Measurements from ENCODE around the gene ANKRD40.
"Not testable (repeated sequence)": the region's sequence is repeated elsewhere in the genome, so short reads cannot be mapped to it uniquely, and the experiment has no call there.

ANKRD40 gene, protein sequence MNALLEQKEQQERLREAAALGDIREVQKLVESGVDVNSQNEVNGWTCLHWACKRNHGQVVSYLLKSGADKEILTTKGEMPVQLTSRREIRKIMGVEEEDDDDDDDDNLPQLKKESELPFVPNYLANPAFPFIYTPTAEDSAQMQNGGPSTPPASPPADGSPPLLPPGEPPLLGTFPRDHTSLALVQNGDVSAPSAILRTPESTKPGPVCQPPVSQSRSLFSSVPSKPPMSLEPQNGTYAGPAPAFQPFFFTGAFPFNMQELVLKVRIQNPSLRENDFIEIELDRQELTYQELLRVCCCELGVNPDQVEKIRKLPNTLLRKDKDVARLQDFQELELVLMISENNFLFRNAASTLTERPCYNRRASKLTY

GRCh38 chr17:50707289-50708049 is at the start of gene ANKRD40:
Gene ANKRD40 (minus strand): TSS chr17:50707914. CDS start chr17:50707654, 260 bp downstream.
- DNase-seq (ENCODE audit: low spot score) = peak; percentile 93

DNA sequence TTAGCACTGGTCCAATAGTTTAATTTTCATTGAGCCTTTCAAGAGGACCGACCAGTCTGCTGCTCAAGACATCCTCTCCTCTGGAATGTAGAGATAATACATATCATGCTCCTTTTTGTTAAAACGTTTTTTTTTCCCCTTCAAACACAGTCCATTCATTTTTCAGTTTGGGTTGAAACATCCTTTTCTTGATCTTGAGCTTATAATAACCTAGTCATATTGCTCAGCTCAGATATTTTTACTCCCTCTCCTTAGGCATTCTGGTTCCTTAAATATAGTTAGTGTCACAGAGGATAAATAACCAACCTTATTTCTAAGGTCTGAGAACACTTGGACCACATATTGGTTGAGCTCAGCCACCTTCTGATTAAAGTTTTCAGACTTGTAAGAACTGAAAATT is 46.8 kb upstream of the ANKRD40 start:
- DNase-seq (ENCODE audit: low spot score) = no peak

DNA sequence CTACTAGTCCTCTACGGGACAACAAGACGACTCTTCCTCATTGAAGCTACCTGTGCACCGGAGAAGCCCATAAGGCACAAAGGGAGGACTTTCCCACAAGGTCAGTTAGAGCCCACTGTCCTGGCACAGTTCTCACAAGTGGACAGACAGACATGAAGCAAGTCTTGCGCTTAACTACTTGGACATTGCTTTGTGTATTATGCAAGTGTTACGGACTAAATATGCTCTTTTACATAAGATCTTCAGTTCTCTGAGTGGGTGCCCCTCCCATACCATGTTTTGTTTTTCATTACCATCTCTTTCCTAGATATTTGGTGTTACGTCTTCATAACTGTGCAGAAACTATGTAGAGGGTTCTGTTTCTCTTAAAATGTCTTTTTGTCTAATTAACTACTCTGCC is 41.5 kb upstream of the ANKRD40 start:
- DNase-seq (ENCODE audit: low spot score) = no peak

GRCh38 chr17:50745631-50746030 is 37.9 kb upstream of the ANKRD40 start:
- no peak for DNase-seq (ENCODE audit: low spot score)

GRCh38 chr17:50739098-50739497 is 31.4 kb upstream of the ANKRD40 start:
- DNase-seq (ENCODE audit: low spot score) = no peak

DNA sequence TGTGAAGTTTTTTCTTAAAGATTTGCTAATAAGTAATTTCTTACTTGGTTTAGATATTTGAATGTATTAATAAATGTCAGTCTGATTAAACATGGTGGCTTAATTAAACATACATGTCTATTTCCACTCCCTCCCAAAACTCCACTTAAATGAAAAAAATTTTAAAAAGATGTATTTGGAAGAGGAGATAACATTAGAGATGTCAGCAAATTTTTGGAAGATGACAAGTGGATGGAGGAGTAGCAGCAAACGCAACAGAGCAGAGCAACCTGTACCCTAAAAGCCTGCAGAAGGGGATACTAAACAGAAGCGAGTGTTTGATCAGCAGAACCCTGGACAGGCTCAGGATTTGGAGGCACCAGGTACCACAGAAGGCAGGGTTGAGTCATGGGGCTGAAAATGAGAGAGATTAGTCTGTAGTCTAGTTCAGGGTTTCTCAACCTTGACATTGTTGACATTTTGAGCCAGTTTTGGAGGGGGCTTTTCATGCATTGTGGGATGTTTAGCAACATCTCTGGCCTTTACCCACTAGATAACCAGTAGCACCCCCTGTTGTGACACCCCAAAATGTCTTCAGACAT is 29.5 kb upstream of the ANKRD40 start:
- DNase-seq (ENCODE audit: low spot score) = no peak

- no peak for DNase-seq (ENCODE audit: low spot score)
Measured at GRCh38 chr17:50735287-50735686, 27.6 kb upstream of the ANKRD40 start.

DNA sequence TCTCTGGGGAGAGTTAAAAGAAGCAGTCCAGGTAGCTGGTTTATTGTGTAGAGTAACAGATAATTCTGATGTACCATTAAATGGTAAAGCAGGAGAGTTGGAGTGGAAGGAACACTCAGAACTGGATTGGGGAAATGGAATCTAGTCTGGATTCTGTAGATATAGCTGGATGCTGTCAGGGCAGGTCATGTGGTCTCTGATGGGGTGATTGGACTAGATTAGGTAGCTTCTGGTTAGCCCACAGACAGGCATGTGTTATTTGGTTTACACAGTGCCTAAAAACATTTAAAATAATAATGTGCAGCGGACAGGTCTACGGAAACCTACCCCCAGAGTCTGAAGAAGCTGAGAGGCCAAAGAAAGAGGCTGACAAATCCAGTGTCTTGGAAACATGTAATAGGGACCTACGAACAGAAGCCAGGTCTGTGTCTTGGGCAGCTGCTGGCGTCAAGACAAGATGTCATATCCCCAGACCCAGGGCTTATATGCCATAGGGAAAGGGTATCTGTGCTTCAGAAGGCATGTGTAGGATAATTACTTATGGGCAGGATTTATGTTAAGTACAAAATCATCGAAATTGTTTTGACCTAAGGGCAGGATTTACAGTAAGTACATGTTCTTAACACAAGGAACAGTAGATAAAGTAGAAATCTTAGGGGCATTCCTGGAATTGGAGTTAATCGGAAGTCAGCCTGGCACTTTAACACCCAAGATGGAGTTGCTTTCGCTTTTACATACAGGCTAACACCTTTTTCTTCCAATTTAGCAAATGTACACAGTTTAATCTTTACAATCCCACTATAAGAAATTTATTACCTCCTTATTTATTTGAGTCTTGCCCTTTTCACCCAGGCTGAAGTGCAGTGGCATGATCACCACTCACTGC is 24.1 kb upstream of the ANKRD40 start:
- no peak for DNase-seq (ENCODE audit: low spot score)

DNA sequence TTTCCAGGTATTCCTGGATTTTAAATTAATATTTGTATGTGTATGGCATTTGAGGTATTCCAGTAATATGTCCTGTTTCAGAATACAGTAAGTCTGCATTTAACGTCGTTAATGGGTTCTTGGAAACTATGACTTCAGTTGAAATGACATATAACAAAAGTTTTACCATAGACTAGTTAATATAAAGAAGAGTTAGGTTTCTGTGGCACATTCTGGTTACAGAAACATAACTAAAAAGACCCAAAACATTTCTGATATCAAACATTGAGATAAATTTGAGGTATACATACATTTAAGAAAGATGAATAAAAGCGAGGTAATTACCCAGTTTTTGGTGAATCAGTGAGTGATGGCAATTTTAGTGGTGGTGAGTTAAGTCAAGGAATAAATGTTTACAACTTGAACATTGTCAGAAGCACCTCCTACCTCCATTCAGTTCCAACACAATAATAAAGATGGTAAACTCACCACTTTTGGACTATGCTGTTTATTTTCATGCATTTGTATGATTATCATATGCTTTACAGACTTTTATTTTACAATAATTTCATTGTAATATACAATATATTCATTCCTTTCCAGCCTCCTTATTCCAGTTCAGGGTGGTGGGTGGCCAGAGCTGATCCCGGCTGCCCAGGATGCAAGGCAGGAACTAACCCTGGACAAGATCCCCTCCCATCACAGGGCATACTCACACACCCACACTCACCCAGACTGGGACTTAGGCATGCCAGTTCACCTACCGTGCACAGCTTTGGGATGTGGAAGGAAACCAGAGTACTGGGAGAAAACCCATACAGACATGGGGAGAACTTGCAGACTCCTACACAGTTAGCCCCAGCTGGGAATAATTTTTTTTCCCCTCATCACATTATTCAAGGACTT is 21.4 kb upstream of the ANKRD40 start:
- DNase-seq (ENCODE audit: low spot score) = no peak

DNA sequence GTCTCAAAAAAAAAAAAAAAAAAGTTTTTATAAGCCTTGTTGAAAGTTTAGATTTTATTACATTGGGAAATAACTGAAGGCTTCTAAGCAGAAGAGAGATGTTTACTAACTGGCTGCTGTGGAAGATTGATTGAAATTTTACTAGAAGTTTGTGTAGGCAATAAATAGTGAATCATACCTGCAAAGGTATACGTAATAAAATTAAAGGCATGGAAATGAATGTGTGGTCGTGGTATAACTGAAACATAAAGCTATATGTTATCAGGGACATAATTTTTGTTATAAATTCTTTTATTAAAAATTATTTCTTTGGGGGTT is 20.4 kb upstream of the ANKRD40 start:
- DNase-seq (ENCODE audit: low spot score) = no peak

- no peak for DNase-seq (ENCODE audit: low spot score)
Measured at GRCh38 chr17:50725769-50726655, 18.3 kb upstream of the ANKRD40 start.

DNA sequence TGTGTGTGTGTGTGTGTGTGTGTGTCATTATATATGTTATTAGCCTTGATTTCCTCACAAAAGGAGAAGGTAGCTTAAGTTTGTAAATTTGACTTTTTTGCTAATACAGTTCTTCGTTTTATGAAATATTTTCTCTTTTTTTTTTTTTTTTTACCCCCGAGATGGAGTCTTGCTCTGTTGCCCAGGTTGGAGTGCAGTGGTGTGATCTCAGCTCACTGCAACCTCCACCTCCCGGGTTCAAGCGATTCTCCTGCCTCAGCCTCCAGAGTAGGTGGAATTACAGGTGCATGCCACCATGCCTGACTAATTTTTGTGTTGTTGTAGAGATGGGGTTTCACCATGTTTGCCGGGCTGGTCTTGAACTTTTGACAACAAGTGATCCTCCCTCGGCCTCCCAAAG is 16.9 kb upstream of the ANKRD40 start:
- DNase-seq (ENCODE audit: low spot score) = not testable (repeated sequence)

DNA sequence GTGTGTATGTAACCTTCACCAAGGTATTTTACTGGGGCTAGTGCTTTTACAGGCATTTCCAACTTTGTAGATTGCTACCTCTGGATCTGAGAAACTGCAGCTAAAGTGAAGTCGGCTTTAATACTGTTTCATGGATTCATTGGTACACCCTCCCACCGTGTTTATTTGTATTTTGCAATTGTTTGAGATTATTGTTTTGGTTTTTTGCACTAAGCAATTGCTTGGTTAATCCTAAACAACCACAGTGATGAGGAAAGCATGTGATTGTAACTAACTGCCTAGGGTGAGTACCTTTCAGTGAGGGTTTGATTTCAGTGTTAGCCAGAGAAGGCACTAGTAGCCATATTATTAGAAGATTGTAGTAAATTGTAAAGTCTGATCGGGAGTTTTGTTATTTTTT is 15.0 kb upstream of the ANKRD40 start:
- no peak for DNase-seq (ENCODE audit: low spot score)

GRCh38 chr17:50721194-50722010 is 13.7 kb upstream of the ANKRD40 start:
- no peak for DNase-seq (ENCODE audit: low spot score)

DNA sequence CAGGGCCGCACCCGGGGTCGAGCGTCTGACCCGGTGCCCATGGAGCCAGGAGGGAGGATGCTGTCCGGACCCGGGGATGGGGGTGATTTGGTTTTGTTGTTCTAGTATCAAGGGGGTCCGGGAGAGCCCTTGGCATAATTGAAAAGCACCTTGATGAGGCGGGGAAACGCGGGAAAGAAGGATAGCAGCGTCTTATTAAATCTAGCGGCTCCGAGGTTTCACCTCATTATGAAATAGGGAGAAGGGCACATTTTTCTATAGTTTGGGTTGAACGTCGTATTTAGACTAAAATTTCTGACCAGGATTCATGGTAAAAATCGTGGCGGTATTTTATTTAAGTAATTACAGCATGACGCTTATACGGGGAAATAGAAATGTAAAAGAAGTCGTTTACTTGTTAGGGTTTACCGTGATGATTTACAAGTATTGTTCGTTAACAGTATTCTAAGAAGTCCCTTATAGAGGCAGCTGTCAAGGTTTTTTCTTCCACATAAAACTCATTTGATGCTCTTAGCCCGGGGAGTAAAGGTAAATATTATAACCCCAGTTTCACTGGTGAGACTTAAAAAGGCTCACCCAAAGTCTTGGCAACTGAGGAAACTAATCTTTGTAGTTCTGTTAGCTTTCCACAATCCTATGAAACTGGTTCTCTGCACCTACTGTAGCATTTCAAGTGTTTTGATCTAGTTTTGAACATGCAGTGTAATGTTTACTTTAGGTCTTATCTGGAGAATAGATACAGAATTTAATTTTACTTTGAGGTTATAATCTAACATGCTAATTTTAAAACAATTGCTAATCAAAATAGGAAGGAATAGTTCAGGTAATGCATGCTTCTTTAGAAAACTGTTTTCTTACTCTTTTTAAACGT is 12.4 kb upstream of the ANKRD40 start:
- no peak for DNase-seq (ENCODE audit: low spot score)

GRCh38 chr17:50719144-50719923 is 11.6 kb upstream of the ANKRD40 start, which contains the start of gene LUC7L3:
Gene LUC7L3 (plus strand): TSS chr17:50719603. CDS start chr17:50719733, 130 bp downstream.
- peak; percentile 94 for DNase-seq (ENCODE audit: low spot score)

- no peak for DNase-seq (ENCODE audit: low spot score)
Measured at GRCh38 chr17:50715471-50715870, 7.8 kb upstream of the ANKRD40 start.

Measured in putamen (tissue), 1 donor.